Thyroid gland (tissue), 4 donors: ENCODE data around the gene MOB4.

Experiments used
- CTCF ChIP-seq, 6 experiments: fragments of 200-600 bp in 3 of 6; fragments of 450-650 bp in 3 of 6; sonication (generic) in 3 of 6; IDR thresholded peaks; one replicate each; pipeline ENCODE4 v1.5.1; 2016 to 2019; ENCODE audit warnings: antibody characterized with exemption in 6 of 6, mild to moderate bottlenecking in 2 of 6, inconsistent platforms in 1 of 6, moderate library complexity in 1 of 6
- POLR2A ChIP-seq, 2 donors: fragments of 450-650 bp; IDR thresholded peaks; one replicate each; pipeline ENCODE4 v1.6.1; 2017; ENCODE audit warnings: antibody characterized with exemption in 2 of 2, mild to moderate bottlenecking in 2 of 2, moderate library complexity in 1 of 2

DNA sequence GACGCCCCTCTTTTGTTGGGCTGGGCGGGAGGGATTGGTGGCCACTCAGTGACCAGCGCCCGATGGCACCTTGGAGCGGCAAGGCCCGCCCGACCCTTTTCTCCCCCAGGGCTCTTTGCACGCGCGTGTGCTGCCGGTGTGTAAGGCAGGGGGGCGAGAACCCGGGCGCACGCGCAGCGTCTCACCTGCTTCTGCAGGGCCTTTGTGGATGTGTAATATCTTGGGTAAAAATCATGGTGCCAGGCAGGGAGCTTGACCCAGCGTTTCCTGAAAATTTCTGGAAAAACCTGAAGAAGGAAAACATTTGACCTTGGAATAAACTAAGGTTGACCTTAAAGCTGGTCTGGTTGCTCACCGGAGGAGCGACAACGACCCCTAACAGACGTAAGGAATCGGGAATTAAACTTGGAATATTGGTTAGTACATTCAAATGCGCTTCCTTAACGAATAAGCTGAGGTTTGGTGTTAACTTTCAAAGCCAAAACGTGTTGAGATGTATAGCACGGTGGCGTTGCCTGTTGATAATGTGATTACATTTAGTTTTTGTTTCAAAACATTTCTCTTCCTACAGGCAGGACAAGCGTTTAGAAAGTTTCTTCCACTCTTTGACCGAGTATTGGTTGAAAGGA is 15.2 kb upstream of the MOB4 start:
- TF ChIP-seq CTCF (IDR thresholded peaks at IDR 0.05): no peak
- no peak for TF ChIP-seq POLR2A (IDR thresholded peaks at IDR 0.05)
